HG02970 (cell line): Measurements from ENCODE around the gene CLDN9.

Source experiments
- ATAC-seq: cut with Tn5 transposase; IDR thresholded peaks from one replicate; pipeline ENCODE4 v1.9.1; 2021; ENCODE audit warnings: mild to moderate bottlenecking, moderate library complexity, moderate number of reproducible peaks; ENCODE audit not compliant: unreplicated experiment, low FRiP score

Gene CLDN9

GRCh38 chr16:2973605-2974318 is 39.0 kb upstream of the CLDN9 start:
- ATAC-seq: no peak

- ATAC-seq: no peak
Measured at GRCh38 chr16:2974319-2975056, 38.2 kb upstream of the CLDN9 start.

GRCh38 chr16:2975161-2975795 is 37.4 kb upstream of the CLDN9 start:
- ATAC-seq: no peak

- ATAC-seq: no peak
Measured at GRCh38 chr16:2976201-2976600, 36.5 kb upstream of the CLDN9 start.

GRCh38 chr16:2976673-2977072 is 36.0 kb upstream of the CLDN9 start:
- no peak for ATAC-seq

GRCh38 chr16:2977440-2977839 is 35.3 kb upstream of the CLDN9 start:
- no peak for ATAC-seq

- ATAC-seq: no peak
Measured at GRCh38 chr16:2979669-2980226, 33.0 kb upstream of the CLDN9 start.

- ATAC-seq: peak; percentile 82
Measured at GRCh38 chr16:2980227-2981176, 32.2 kb upstream of the CLDN9 start, which contains the start of gene PKMYT1. PKMYT1 (minus strand) TSS chr16:2980446; CDS start chr16:2979657, 789 bp downstream.

- no peak for ATAC-seq
Measured at GRCh38 chr16:2981177-2981898, 31.4 kb upstream of the CLDN9 start.

GRCh38 chr16:2981899-2982250 is 30.8 kb upstream of the CLDN9 start:
- no peak for ATAC-seq

- no peak for ATAC-seq
Measured at GRCh38 chr16:2982402-2982801, 30.3 kb upstream of the CLDN9 start.

- peak; percentile 41 for ATAC-seq
Measured at GRCh38 chr16:2983706-2984136, 29.0 kb upstream of the CLDN9 start.

GRCh38 chr16:2985462-2985861 is 27.3 kb upstream of the CLDN9 start:
- ATAC-seq: no peak

GRCh38 chr16:2985893-2986355 is 26.8 kb upstream of the CLDN9 start:
- ATAC-seq: no peak

- ATAC-seq: no peak
Measured at GRCh38 chr16:2986623-2987188, 26.0 kb upstream of the CLDN9 start.

- no peak for ATAC-seq
Measured at GRCh38 chr16:2987286-2987685, 25.4 kb upstream of the CLDN9 start.

GRCh38 chr16:2987833-2988232 is 24.9 kb upstream of the CLDN9 start:
- no peak for ATAC-seq

GRCh38 chr16:2988590-2989099 is 24.1 kb upstream of the CLDN9 start:
- no peak for ATAC-seq

- ATAC-seq: no peak
Measured at GRCh38 chr16:2990891-2991290, 21.8 kb upstream of the CLDN9 start.
